ENCODE measurements around the gene GTF2H1. TPM values are rescaled to one million over a fixed set of nuclear protein-coding genes. Genes with fewer than 3 reads are reported as not detected.

The GTF2H1 gene
- total RNA-seq, 1 donor from 2014 or later = 40.8 TPM

GRCh38 chr11:18330921-18331320 is 8.6 kb downstream of the GTF2H1 start:
- intact Hi-C loops (cut with DNase I) = no loop called here
- no peaks in the 10 kb centered on the region for H3K27me3 ChIP-seq
- no peak for DNase-seq
- peaks cover 85% of the 10 kb centered on the region for H3K36me3 ChIP-seq
- no peak for TF ChIP-seq CTCF (IDR thresholded peaks at IDR 0.05)
- H3K4me1 ChIP-seq = no peaks in the 10 kb centered on the region
- no peaks in the 10 kb centered on the region for H3K9me3 ChIP-seq
- ATAC-seq = no peak
- H3K4me3 ChIP-seq = no peak overlapping the region
- no peak overlapping the region for H3K27ac ChIP-seq

GRCh38 chr11:18332302-18332701 is 9.9 kb downstream of the GTF2H1 start:
- intact Hi-C loops (cut with DNase I) = no loop called here
- H3K4me3 ChIP-seq = no peak overlapping the region
- no peaks in the 10 kb centered on the region for H3K9me3 ChIP-seq
- H3K27me3 ChIP-seq = no peaks in the 10 kb centered on the region
- no peaks in the 10 kb centered on the region for H3K4me1 ChIP-seq
- H3K27ac ChIP-seq = no peak overlapping the region
- DNase-seq = no peak
- H3K36me3 ChIP-seq = peaks cover 87% of the 10 kb centered on the region
- no peak for ATAC-seq
- TF ChIP-seq CTCF (IDR thresholded peaks at IDR 0.05) = no peak

GRCh38 chr11:18332891-18333290 is 10.5 kb downstream of the GTF2H1 start:
- Histone ChIP-seq H3K36me3 (peaks cover 87% of the 10 kb centered on the region), H3K9me3 (no peaks in the 10 kb centered on the region), H3K27me3 (no peaks in the 10 kb centered on the region), H3K4me1 (no peaks in the 10 kb centered on the region), H3K27ac (no peak overlapping the region), H3K4me3 (no peak overlapping the region)
- intact Hi-C loops (cut with DNase I) = no loop called here
- ATAC-seq (no peak), DNase-seq (no peak)
- TF ChIP-seq CTCF (IDR thresholded peaks at IDR 0.05) = no peak

- no peak for TF ChIP-seq CTCF (IDR thresholded peaks at IDR 0.05)
- peaks cover 83% of the 10 kb centered on the region for H3K36me3 ChIP-seq
- intact Hi-C loops (cut with DNase I) = no loop called here
Observed at GRCh38 chr11:18347471-18348125, 25.2 kb downstream of the GTF2H1 start.

GRCh38 chr11:18352581-18352980 is 30.2 kb downstream of the GTF2H1 start:
- no peaks in the 10 kb centered on the region for H3K9me3 ChIP-seq
- H3K4me1 ChIP-seq = no peaks in the 10 kb centered on the region
- H3K27me3 ChIP-seq = no peaks in the 10 kb centered on the region
- ATAC-seq (no peak), DNase-seq (no peak)
- no peak overlapping the region for H3K4me3 ChIP-seq
- H3K27ac ChIP-seq = no peak overlapping the region
- intact Hi-C loops (cut with DNase I) = no loop called here
- TF ChIP-seq CTCF (IDR thresholded peaks at IDR 0.05) = no peak
- H3K36me3 ChIP-seq = peaks cover 76% of the 10 kb centered on the region

More at GRCh38 chr11:18347471-18348125, 25.2 kb downstream of the GTF2H1 start:
- no peaks in the 10 kb centered on the region for H3K4me1 ChIP-seq
- DNase-seq (no peak), ATAC-seq (no peak)
- H3K4me3 ChIP-seq = no peak overlapping the region
- no peaks in the 10 kb centered on the region for H3K27me3 ChIP-seq
- H3K9me3 ChIP-seq = no peaks in the 10 kb centered on the region
- H3K27ac ChIP-seq = no peak overlapping the region

- Histone ChIP-seq H3K4me3 (no peak overlapping the region), H3K9me3 (no peaks in the 10 kb centered on the region), H3K27me3 (no peaks in the 10 kb centered on the region), H3K27ac (no peak overlapping the region), H3K36me3 (peaks cover 88% of the 10 kb centered on the region), H3K4me1 (no peaks in the 10 kb centered on the region)
- intact Hi-C loops (cut with DNase I) = no loop called here
- TF ChIP-seq CTCF (IDR thresholded peaks at IDR 0.05) = no peak
- no peak for ATAC-seq
- no peak for DNase-seq
Observed at GRCh38 chr11:18358646-18359045, 36.3 kb downstream of the GTF2H1 start.

Measured in upper lobe of right lung (tissue), 1 donor.